IMR-90 (cell line): Measurements from ENCODE around the gene ARF1. TPM values are rescaled to one million over a fixed set of nuclear protein-coding genes. Genes with fewer than 3 reads are reported as not detected.

Source experiments
- ATAC-seq: fragments of 200-7000 bp; cut with Tn5 transposase; 2 replicates; pipeline ENCODE4 v1.9.1; 2020; ENCODE audit warnings: low read depth, mild to moderate bottlenecking, moderate library complexity
- BruUV-seq: library from RNA; stranded (reverse); fragments of 400-500 nt; replicated peaks from 2 replicates; lab custom pipeline; 2021; lab: Mats Ljungman, UMichigan
- CTCF ChIA-PET: fragments of 300-600 bp; formaldehyde crosslinking; extraction: SDS; loops from one replicate; lab custom pipeline; 2021; ENCODE audit warnings: antibody characterized with exemption; lab: Yijun Ruan, JAX
- POLR2A ChIA-PET: fragments of 300-600 bp; sonication (Branson Sonifier 250); formaldehyde crosslinking; loops from one replicate; lab custom pipeline; 2022; ENCODE audit warnings: antibody characterized with exemption; ENCODE audit not compliant: unreplicated experiment; lab: Charles Lee
- DNase-seq: peaks from one replicate; pipeline ENCODE4 v3.0.0; 2013
- H2AFZ ChIP-seq: replicated peaks from 2 replicates; pipeline ENCODE3; 2013; ENCODE audit warnings: low read length, mild to moderate bottlenecking; ENCODE audit not compliant: poor library complexity
- H2AK5ac ChIP-seq: 2 replicates; pipeline ENCODE4 v1.6.1; 2013; ENCODE audit warnings: low read depth, low read length, inconsistent platforms
- H2AK9ac ChIP-seq: replicated peaks from 2 replicates; pipeline ENCODE3; 2013; ENCODE audit warnings: mild to moderate bottlenecking, low read depth, low read length, moderate library complexity; ENCODE audit not compliant: poor library complexity
- H2BK120ac ChIP-seq: 2 replicates; pipeline ENCODE4 v1.6.1; 2013; ENCODE audit warnings: low read depth, low read length, inconsistent platforms
- H2BK15ac ChIP-seq: 3 replicates; pipeline ENCODE4 v1.6.1; 2013; ENCODE audit warnings: low read depth, low read length, inconsistent platforms
- H2BK20ac ChIP-seq: 2 replicates; pipeline ENCODE4 v1.6.1; 2013; ENCODE audit warnings: low read depth, mild to moderate bottlenecking, inconsistent platforms, low read length, moderate library complexity
- H2BK5ac ChIP-seq: 2 replicates; pipeline ENCODE4 v1.6.1; 2013; ENCODE audit warnings: mild to moderate bottlenecking, low read depth, low read length, inconsistent platforms; ENCODE audit not compliant: poor library complexity, severe bottlenecking
- H3K14ac ChIP-seq: replicated peaks from 2 replicates; pipeline ENCODE4 v1.6.1; 2013; ENCODE audit warnings: low read depth, low read length, inconsistent platforms
- H3K18ac ChIP-seq: 2 replicates; pipeline ENCODE4 v1.6.1; 2013; ENCODE audit warnings: low read depth, low read length, control low read depth
- H3K23ac ChIP-seq: 2 replicates; pipeline ENCODE4 v1.6.1; 2013; ENCODE audit warnings: low read depth, low read length, inconsistent platforms
- H3K27ac ChIP-seq: 2 replicates; pipeline ENCODE4 v1.5.1; 2013; ENCODE audit warnings: mild to moderate bottlenecking, control low read depth, low read length; ENCODE audit not compliant: insufficient read depth
- H3K27me3 ChIP-seq: 2 replicates; pipeline ENCODE4 v1.6.1; 2013; ENCODE audit warnings: low read length; ENCODE audit not compliant: control insufficient read depth, insufficient read depth
- H3K36me3 ChIP-seq: 2 replicates; pipeline ENCODE4 v1.6.1; 2013; ENCODE audit warnings: low read length, mixed read lengths; ENCODE audit not compliant: control insufficient read depth, insufficient read depth
- H3K4ac ChIP-seq: 2 replicates; pipeline ENCODE4 v1.6.1; 2013; ENCODE audit warnings: low read depth, low read length, inconsistent platforms
- H3K4me1 ChIP-seq: 2 replicates; pipeline ENCODE4 v1.6.1; 2013; ENCODE audit warnings: low read length, mixed read lengths; ENCODE audit not compliant: control insufficient read depth, insufficient read depth
- H3K4me2 ChIP-seq: 2 replicates; pipeline ENCODE4 v1.6.1; 2013; ENCODE audit warnings: low read depth, mild to moderate bottlenecking, control low read depth, low read length, moderate library complexity
- H3K4me3 ChIP-seq: 2 replicates; pipeline ENCODE4 v1.5.1; 2013; ENCODE audit warnings: low read depth, mild to moderate bottlenecking, control low read depth, low read length, moderate library complexity; ENCODE audit not compliant: insufficient read depth
- H3K56ac ChIP-seq: 2 replicates; pipeline ENCODE4 v1.6.1; 2013; ENCODE audit warnings: low read length, inconsistent platforms; ENCODE audit not compliant: insufficient read depth; ENCODE audit errors: extremely low read depth
- H3K79me1 ChIP-seq, 2 experiments: 2 replicates each; pipeline ENCODE4 v1.6.1; 2013; ENCODE audit warnings: low read length in 2 of 2, inconsistent platforms in 1 of 2, low read depth in 1 of 2
- H3K9ac ChIP-seq: 2 replicates; pipeline ENCODE4 v1.6.1; 2013; ENCODE audit warnings: low read depth, low read length, control low read depth
- H3K9me1 ChIP-seq: 2 replicates; pipeline ENCODE4 v1.6.1; 2013; ENCODE audit warnings: low read length, inconsistent platforms; ENCODE audit not compliant: insufficient read depth
- H3K9me3 ChIP-seq: 2 replicates; pipeline ENCODE4 v1.6.1; 2013; ENCODE audit warnings: low read length; ENCODE audit not compliant: control insufficient read depth, insufficient read depth
- H4K20me1 ChIP-seq: 2 replicates; pipeline ENCODE4 v1.6.1; 2013; ENCODE audit warnings: low read length, inconsistent platforms; ENCODE audit not compliant: insufficient read depth
- H4K5ac ChIP-seq: 2 replicates; pipeline ENCODE4 v1.6.1; 2013; ENCODE audit warnings: mild to moderate bottlenecking, low read depth, low read length, control low read depth
- H4K8ac ChIP-seq, 2 experiments: 2 replicates each; pipeline ENCODE4 v1.6.1; 2013; ENCODE audit warnings: low read depth in 2 of 2, low read length in 2 of 2, control low read depth in 1 of 2, inconsistent platforms in 1 of 2
- H4K91ac ChIP-seq: 2 replicates; pipeline ENCODE4 v1.6.1; 2013; ENCODE audit warnings: low read depth, low read length, inconsistent platforms; ENCODE audit not compliant: insufficient read depth
- BHLHE40 ChIP-seq: fragments of 150-350 bp; IDR thresholded peaks from 2 replicates; pipeline ENCODE4 v1.6.1; 2016; ENCODE audit warnings: mild to moderate bottlenecking, low read depth, low read length
- CEBPB ChIP-seq: IDR thresholded peaks from 2 replicates; pipeline ENCODE4 v1.6.1; 2012; ENCODE audit warnings: low read depth, low read length, improper control_type of control experiment
- CHD1 ChIP-seq: IDR thresholded peaks from 2 replicates; pipeline ENCODE4 v1.6.1; 2012; ENCODE audit warnings: low read depth, low read length, improper control_type of control experiment
- FOS ChIP-seq: fragments of 150-350 bp; IDR thresholded peaks from 2 replicates; pipeline ENCODE4 v1.6.1; 2016; ENCODE audit warnings: low read depth, low read length
- MAFK ChIP-seq: IDR thresholded peaks from 2 replicates; pipeline ENCODE4 v1.6.1; 2012; ENCODE audit warnings: low read depth, low read length, improper control_type of control experiment
- MAZ ChIP-seq: IDR thresholded peaks from 2 replicates; pipeline ENCODE4 v1.6.1; 2012; ENCODE audit warnings: low read depth, mild to moderate bottlenecking, low read length, improper control_type of control experiment, moderate library complexity, borderline replicate concordance
- MXI1 ChIP-seq: IDR thresholded peaks from 2 replicates; pipeline ENCODE4 v1.6.1; 2012; ENCODE audit warnings: low read depth, mild to moderate bottlenecking, low read length, moderate library complexity, borderline replicate concordance
- NFE2L2 ChIP-seq: fragments of 150-350 bp; IDR thresholded peaks from 2 replicates; pipeline ENCODE4 v1.6.1; 2016; ENCODE audit warnings: low read depth, mild to moderate bottlenecking, low read length
- POLR2A ChIP-seq: IDR thresholded peaks from 2 replicates; pipeline ENCODE4 v1.6.1; 2012; ENCODE audit warnings: mild to moderate bottlenecking, low read depth, low read length
- RAD21 ChIP-seq: IDR thresholded peaks from 2 replicates; pipeline ENCODE4 v1.6.1; 2012; ENCODE audit warnings: low read length, improper control_type of control experiment
- RCOR1 ChIP-seq: IDR thresholded peaks from 2 replicates; pipeline ENCODE4 v1.6.1; 2012; ENCODE audit warnings: mild to moderate bottlenecking, low read length, improper control_type of control experiment; ENCODE audit not compliant: insufficient replicate concordance
- RFX5 ChIP-seq: IDR thresholded peaks from 2 replicates; pipeline ENCODE4 v1.8.0; 2012; ENCODE audit warnings: low read depth, mild to moderate bottlenecking, low read length, moderate library complexity
- SMC3 ChIP-seq: fragments of 150-350 bp; IDR thresholded peaks from 2 replicates; pipeline ENCODE4 v1.6.1; 2016; ENCODE audit warnings: low read depth, mild to moderate bottlenecking, antibody characterized with exemption, low read length, moderate library complexity
- WGBS, 2 experiments: methylation state at CpG; one replicate each; pipeline versions ENCODE4 v1.1.5 to v1.1.7; 2013; ENCODE audit warnings: missing lambda C conversion rate in 2 of 2; ENCODE audit not compliant: insufficient read length in 1 of 2; ENCODE audit errors: extremely low coverage in 2 of 2; 5-methylcytosine and 5-hydroxymethylcytosine counted together
- dilution Hi-C: fragments of 300-500 bp; cut with HindIII; formaldehyde crosslinking; loops from one replicate; pipeline ENCODE4 v1.14.3; 2018; ENCODE audit warnings: low sequenced_read_pairs; ENCODE audit not compliant: unreplicated experiment
- in situ Hi-C: fragments of 300-500 bp; cut with MboI; formaldehyde crosslinking; loops from 3 replicates; pipeline ENCODE4 v1.14.3; 2019; ENCODE audit warnings: low sequenced_read_pairs, inconsistent platforms, mixed read lengths
- intact Hi-C: fragments of 100-400 bp; cut with micrococcal nuclease; formaldehyde crosslinking; loops from 2 replicates; pipeline ENCODE4 v1.10.0; 2022
- polyA plus RNA-seq, 3 experiments: library from polyadenylated mRNA; depleted of rRNA; stranded (reverse); fragments of >200 nt; gene quantifications; 2 replicates each; pipeline ENCODE4 v1.2.3, GENCODE V29; 2012; ENCODE audit warnings: low replicate concordance in 1 of 3
- total RNA-seq: library from RNA; depleted of rRNA; stranded (reverse); fragments of >200 nt; gene quantifications from 2 replicates; pipeline ENCODE4 v1.2.3, GENCODE V29; 2012
- TF ChIP-seq, protein P1 (sequence below): conservative IDR thresholded peaks from 2 replicates; pipeline ENCODE4 v1.5.1; 2012; ENCODE audit warnings: mild to moderate bottlenecking, low read depth, low read length, improper control_type of control experiment
- TF ChIP-seq, protein P2 (sequence below): fragments of 150-350 bp; IDR thresholded peaks from 2 replicates; pipeline ENCODE4 v1.6.1; 2017; ENCODE audit warnings: mild to moderate bottlenecking, antibody characterized with exemption, low read length, low read depth
- TF ChIP-seq, protein P3 (sequence below): fragments of 150-350 bp; IDR thresholded peaks from 2 replicates; pipeline ENCODE4 v1.6.1; 2016; ENCODE audit warnings: low read depth, mild to moderate bottlenecking, low read length, moderate library complexity, borderline replicate concordance

The ARF1 gene
- total and polyA plus RNA-seq, 2 of the 4 experiments (the other 2 are of a cell fraction) = 330 to 1,100 TPM

DNA sequence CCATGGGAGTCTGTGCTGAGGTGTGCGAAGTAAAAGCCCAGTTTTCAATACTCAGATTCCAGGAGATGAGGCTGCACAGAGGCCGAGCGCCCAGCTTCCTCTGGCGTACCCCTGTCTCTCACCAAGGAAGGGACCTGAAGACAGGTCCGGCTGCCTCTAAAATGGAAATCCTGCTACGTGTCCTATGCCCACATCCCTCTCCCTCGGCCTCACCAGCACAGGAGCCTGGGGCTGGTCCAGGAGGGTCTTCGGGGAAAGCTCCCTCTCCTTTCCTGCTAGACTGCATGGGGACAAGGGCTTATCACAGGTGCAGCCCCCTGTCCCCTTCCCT, 26.2 kb downstream of the ARF1 start:
- intact Hi-C loops (no loop called here), in situ Hi-C loops (no loop called here), dilution Hi-C loops (no loop called here)
- peak overlapping the region; percentile 82 for H2BK5ac ChIP-seq
- peaks cover 6% of the 10 kb centered on the region for H3K9me1 ChIP-seq
- no peak overlapping the region for H2BK15ac ChIP-seq
- H2AK9ac ChIP-seq = peak overlapping the region; percentile 94
- TF ChIP-seq POLR2A (no peak), SMC3 (no peak), CEBPB (no peak), MAZ (no peak), MXI1 (no peak), RFX5 (no peak), BHLHE40 (no peak), MAFK (no peak), CHD1 (no peak), RCOR1 (no peak), FOS (no peak), RAD21 (no peak), NFE2L2 (no peak)
- TF ChIP-seq, protein P1, sequence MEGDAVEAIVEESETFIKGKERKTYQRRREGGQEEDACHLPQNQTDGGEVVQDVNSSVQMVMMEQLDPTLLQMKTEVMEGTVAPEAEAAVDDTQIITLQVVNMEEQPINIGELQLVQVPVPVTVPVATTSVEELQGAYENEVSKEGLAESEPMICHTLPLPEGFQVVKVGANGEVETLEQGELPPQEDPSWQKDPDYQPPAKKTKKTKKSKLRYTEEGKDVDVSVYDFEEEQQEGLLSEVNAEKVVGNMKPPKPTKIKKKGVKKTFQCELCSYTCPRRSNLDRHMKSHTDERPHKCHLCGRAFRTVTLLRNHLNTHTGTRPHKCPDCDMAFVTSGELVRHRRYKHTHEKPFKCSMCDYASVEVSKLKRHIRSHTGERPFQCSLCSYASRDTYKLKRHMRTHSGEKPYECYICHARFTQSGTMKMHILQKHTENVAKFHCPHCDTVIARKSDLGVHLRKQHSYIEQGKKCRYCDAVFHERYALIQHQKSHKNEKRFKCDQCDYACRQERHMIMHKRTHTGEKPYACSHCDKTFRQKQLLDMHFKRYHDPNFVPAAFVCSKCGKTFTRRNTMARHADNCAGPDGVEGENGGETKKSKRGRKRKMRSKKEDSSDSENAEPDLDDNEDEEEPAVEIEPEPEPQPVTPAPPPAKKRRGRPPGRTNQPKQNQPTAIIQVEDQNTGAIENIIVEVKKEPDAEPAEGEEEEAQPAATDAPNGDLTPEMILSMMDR = no peak
- TF ChIP-seq, protein P2, sequence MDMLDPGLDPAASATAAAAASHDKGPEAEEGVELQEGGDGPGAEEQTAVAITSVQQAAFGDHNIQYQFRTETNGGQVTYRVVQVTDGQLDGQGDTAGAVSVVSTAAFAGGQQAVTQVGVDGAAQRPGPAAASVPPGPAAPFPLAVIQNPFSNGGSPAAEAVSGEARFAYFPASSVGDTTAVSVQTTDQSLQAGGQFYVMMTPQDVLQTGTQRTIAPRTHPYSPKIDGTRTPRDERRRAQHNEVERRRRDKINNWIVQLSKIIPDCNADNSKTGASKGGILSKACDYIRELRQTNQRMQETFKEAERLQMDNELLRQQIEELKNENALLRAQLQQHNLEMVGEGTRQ = no peak
- TF ChIP-seq, protein P3, sequence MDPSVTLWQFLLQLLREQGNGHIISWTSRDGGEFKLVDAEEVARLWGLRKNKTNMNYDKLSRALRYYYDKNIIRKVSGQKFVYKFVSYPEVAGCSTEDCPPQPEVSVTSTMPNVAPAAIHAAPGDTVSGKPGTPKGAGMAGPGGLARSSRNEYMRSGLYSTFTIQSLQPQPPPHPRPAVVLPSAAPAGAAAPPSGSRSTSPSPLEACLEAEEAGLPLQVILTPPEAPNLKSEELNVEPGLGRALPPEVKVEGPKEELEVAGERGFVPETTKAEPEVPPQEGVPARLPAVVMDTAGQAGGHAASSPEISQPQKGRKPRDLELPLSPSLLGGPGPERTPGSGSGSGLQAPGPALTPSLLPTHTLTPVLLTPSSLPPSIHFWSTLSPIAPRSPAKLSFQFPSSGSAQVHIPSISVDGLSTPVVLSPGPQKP = no peak
- peaks cover 13% of the 10 kb centered on the region for H3K36me3 ChIP-seq
- no peak overlapping the region for H2BK120ac ChIP-seq
- H3K4me2 ChIP-seq = peak overlapping the region; percentile 85
- peak overlapping the region; percentile 24 for H2AK5ac ChIP-seq
- no peaks in the 10 kb centered on the region for H3K9me3 ChIP-seq
- POLR2A ChIA-PET = interaction anchor here (0.6 kb wide), 1 partner anchor 211 kb away, joined by 8 read pairs; no protein-coding TSS in a partner anchor
- H3K4ac ChIP-seq = peak overlapping the region; percentile 79
- ATAC-seq (no peak), DNase-seq (no peak)
- peaks cover 14 to 44% of the 10 kb centered on the region in 2 experiments; a peak in 3 of 4 replicates for H3K79me1 ChIP-seq
- no peak overlapping the region for H3K18ac ChIP-seq
- H4K8ac ChIP-seq = peak overlapping the region in 1 of 2 experiments; percentile 61; a peak in 3 of 4 replicates
- CTCF ChIA-PET = no interaction called here
- no peaks in the 10 kb centered on the region for H3K27me3 ChIP-seq
- H3K14ac ChIP-seq = peak overlapping the region; percentile 63; the same call in 1 of the 2 replicates
- H2BK20ac ChIP-seq = no peak overlapping the region
- peak overlapping the region; percentile 37; the same call in 1 of the 2 replicates for H3K56ac ChIP-seq
- H4K20me1 ChIP-seq = no peaks in the 10 kb centered on the region
- no TSS peak for BruUV-seq
- H3K9ac ChIP-seq = peak overlapping the region; percentile 93
- peak overlapping the region; percentile 86 for H3K4me3 ChIP-seq
- peaks cover 6% of the 10 kb centered on the region for H3K4me1 ChIP-seq
- H3K27ac ChIP-seq = peak overlapping the region; percentile 82
- H4K91ac ChIP-seq = peak overlapping the region; percentile 3; the same call in 1 of the 2 replicates
- H2AFZ ChIP-seq = peak overlapping the region; percentile 98
- WGBS, 2 experiments = 0% methylated on average over 2 of the region's 8 CpGs; no CpG with 5 or more reads in 1 of the 2 experiments
- 0 out of 2 replicates have a peak overlapping the region, but pooled peaks have one; percentile 24 for H4K5ac ChIP-seq
- H3K23ac ChIP-seq = peak overlapping the region; percentile 37; the same call in 1 of the 2 replicates
